HL-60/S4 treated with retinoic acid at 250 ng/mL for 4 days and 3 days (cell line): ENCODE measurements around the gene TBC1D20.

Experiments
- in situ Hi-C: fragments of 300-500 bp; cut with MboI; formaldehyde crosslinking; loops from 2 replicates; pipeline ENCODE4 v1.7.0; 2022; ENCODE audit warnings: low sequenced_read_pairs

TBC1D20 gene

DNA sequence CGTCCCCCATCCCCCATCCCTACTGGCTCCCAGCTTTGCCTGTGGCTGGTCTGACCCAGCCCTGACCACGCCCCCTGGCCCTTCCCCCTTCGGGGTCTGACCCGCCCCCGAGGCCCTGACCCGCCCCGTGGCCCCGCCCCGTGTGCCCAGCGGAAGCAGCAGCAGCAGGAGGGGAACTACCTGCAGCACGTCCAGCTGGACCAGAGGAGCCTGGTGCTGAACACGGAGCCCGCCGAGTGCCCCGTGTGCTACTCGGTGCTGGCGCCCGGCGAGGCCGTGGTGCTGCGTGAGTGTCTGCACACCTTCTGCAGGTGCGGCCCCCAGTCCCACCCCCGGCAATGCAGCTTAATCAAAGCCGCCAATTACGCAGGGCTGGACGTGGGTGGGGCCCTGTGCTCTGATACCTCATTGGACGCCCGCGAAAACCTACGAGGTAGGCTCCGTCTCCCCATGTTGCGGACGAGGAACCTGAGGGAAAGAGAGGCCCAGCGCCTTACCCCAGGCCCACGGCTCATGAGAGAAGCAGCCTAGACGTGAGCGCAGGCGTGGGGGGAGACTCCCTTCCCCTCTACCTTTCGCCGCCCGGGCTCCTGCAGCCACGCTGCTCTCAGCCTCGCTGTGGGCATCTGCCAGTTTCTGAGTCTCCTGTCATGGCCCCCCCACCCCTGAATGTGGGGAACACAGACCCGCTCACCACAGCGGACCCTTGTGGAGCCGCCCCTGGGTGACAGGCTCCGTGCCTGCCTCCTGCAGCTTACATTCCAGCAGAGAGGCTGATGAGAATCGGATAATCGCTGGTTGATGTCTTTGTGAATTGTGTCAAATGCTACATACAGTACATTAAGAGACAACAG, 41.4 kb downstream of the TBC1D20 start:
- in situ Hi-C loops = no loop called here

DNA sequence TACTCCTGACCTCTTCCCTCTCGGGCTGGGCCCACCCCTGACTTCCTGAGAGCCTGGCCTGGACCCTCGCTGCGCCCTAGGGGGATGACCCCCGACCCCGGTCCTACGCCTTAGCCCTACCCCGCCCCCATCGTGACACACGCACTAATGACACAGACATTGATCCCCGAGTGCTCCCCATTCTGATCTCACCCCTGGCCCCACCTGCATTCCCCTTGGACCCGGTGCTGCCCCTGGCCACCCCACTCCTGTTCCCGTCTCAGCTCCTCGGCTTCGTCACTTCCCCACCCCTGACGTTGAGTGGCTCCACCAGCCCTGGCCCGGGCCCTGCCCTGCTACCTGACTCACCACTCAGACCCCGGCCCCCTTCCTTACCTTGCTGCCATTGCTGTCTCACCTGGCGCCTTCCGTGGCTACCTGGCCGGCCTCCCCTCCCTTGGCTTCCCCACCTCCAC, 42.1 kb downstream of the TBC1D20 start:
- in situ Hi-C loops = no loop called here

DNA sequence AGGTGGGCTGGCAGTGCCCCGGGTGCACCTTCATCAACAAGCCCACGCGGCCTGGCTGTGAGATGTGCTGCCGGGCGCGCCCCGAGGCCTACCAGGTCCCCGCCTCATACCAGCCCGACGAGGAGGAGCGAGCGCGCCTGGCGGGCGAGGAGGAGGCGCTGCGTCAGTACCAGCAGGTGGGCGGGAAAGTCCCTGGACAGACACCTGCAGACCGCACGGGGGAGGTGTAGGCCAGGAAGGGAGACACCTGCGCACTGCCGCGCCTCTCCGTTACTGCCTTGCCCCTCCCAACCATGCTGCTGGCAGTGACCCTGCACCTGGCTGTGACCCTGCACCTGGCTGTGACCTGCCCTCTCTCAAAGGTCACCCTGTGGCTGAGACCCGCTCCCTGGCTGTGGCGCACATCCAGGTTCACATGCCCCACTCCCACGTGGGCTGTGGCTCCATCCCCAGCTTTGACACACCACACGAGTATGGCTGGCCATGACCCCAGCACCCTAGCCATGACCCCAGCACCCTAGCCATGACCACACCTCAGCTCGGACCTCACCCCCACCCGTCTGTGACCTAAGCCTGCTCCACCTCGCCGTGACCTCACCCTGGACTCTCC, 42.7 kb downstream of the TBC1D20 start:
- in situ Hi-C loops = no loop called here

DNA sequence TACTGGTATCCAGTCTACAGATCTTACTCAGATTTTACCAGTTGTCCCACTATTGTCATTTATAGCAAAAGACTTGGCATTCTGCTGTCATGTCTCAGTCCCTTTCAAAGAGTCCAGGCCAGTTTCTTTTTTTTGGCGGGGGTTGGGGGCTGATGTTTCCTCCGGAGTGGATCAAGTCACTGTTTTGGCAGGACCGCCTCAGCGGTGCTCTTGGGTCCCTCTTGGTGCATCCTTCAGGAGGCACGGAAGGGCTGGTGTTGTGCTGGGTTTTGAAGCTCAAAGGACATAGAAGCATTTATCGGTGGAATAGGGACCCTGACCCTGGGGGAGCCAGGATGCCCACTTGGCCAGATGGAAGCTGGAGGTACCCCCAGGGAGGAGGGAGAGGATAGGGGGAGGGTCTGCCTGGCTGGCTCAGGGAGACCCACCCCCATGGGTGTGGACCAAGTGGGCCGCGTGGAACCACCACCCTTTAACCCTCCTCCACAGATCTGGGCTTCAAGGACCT, 43.4 kb downstream of the TBC1D20 start:
- in situ Hi-C loops = no loop called here

DNA sequence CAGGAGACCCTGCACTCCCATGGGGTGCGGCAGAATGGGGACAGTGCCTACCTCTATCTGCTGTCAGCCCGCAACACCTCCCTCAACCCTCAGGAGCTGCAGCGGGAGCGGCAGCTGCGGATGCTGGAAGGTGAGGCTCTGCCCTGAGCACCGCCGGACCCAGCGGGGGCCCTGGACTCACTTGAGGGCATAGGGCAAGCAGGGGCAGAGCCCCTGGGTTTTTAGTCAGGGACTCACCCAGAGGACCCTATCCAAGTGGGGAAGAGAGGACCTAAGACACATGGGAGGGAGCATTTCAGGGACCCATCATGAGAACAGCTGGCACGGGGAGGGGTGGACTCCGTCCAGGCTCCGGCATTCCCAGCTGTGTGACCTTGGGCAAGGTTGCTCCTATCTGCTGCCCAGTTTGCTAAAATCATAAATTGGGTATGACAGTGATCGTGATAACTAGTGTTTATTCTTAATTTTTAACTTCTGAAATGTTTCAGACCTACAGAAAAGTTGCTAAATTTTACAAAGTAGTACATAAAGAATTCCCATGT, 44.5 kb downstream of the TBC1D20 start:
- in situ Hi-C loops = no loop called here

DNA sequence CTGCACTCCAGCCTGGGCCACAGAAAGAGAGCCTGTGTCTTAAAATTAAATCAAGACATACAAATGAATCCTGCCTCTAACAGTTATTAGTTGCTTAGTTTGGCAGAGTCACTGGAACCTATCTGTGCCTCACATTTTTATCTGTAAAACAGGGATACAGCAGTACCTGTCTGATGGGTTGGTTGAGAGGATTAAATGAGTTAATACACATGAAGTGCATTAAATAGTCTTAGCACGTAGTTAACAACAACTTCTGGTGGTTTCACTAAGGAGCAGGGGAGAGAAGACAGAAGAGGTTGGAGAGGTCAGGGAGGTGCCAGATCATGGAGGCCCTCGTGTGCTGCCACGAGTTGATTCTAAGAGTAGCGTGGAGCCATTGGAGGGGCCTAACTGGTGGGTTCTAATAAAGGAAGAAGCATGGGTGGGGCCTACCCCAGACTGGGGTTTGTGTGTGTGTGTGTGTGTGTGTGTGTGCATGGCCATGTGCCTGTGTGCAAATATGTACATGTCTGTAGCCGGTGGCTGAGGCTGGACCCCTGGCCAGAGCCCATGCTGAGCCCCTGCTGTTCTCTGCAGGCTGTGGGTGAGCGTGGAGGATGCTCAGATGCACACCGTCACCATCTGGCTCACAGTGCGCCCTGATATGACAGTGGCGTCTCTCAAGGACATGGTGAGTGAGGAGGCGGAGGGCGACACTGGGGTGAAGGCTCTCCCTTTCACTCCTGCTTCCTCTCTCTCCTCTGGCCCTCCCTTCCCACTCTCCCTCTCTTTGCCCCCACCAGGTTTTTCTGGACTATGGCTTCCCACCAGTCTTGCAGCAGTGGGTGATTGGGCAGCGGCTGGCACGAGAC, 45.2 kb downstream of the TBC1D20 start:
- in situ Hi-C loops = no loop called here

DNA sequence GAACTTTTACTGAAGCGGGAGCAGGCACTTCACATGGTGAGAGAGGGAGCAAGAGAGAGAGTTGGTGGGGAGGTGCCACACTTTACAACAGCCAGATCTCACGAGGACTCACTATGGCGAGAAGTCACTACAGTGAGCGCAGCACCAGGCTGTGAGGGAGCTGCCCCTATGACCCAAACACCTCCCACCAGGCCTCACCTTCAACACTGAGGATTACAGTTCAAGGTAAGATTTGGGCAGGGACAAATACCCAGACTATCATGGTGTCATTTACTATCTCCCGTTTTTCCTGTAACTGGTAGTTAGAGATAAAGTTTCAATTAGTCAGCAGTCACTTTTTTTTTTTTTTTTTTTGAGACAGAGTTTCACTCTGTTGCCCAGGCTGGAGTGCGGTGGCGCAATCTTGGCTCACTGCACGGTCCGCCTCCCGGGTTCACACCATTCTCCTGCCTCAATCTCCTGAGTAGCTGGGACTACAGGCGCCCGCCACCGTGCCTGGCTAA, 46.5 kb downstream of the TBC1D20 start:
- in situ Hi-C loops = no loop called here

DNA sequence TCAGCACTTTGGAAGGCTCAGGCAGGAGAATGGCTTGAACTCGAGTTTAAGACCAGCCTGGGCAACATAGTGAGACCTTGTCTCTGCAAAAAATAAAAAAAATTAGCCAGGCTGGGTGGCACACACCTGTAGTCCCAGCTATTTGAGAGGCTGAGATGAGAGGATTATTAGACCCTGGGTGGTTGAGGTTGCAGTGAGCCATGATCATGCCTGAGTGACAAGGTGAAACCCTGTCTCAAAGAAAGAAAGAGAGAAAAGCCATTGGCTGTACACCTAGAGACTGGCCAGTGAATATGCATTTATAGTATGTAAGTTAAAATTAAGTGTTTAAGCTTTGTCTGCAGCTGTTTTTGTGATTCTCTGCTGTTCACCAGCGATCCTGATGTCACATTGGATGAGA, 48.2 kb downstream of the TBC1D20 start:
- in situ Hi-C loops = no loop called here

DNA sequence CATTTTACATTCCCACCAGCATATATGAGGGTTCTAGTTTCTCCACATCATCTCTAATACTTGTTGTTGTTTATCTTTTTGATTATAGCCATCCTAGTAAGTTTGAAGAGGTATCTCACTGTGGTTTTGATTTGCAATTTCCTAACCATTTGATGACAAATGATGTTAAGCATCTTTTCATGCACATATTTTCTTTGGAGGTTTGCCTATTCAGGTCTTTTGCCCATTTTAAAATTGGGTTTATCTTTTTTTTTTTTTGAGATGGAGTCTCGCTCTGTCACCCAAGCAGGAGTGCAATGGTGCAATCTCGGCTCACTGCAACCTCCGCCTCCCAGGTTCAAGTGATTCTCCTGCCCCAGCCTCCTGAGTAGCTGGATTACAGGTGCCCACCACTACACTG, 50.3 kb downstream of the TBC1D20 start:
- in situ Hi-C loops = no loop called here

DNA sequence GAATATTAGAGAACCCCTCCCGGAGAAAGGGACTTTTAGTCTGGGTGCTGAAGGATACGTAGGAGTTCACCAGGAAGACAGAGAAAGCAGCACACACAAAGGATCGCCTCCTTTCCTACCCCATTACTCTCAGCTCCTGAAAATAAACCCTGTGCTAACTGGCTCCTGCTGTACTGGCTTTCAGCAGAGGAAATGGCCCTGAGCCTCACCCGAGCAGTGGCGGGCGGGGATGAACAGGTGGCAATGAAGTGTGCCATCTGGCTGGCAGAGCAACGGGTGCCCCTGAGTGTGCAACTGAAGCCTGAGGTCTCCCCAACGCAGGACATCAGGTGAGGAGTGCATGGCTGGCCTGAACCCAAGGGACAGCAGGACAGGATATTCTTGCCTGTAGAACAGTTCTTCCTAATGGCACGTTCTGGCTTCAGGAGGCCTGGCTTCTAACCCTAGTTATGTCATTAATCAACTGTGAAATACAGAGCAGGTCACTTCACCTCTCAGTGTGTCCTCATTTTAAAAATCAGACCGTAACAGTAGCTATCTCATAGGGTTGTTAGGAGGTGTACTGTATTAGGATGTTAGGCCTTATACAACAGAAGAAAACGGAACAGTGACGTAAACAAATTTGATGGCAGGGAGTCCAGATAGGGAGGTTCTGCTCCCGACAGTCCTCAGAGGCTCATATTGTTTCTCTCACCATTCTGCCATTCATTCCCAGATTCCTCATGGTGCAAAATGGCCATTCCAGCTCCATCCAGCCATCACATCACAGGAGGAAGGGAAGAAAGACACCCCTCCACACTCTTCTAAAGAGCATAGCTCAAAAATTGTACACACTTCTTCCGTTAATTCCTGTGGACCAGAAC, 52.4 kb downstream of the TBC1D20 start:
- in situ Hi-C loops = no loop called here

DNA sequence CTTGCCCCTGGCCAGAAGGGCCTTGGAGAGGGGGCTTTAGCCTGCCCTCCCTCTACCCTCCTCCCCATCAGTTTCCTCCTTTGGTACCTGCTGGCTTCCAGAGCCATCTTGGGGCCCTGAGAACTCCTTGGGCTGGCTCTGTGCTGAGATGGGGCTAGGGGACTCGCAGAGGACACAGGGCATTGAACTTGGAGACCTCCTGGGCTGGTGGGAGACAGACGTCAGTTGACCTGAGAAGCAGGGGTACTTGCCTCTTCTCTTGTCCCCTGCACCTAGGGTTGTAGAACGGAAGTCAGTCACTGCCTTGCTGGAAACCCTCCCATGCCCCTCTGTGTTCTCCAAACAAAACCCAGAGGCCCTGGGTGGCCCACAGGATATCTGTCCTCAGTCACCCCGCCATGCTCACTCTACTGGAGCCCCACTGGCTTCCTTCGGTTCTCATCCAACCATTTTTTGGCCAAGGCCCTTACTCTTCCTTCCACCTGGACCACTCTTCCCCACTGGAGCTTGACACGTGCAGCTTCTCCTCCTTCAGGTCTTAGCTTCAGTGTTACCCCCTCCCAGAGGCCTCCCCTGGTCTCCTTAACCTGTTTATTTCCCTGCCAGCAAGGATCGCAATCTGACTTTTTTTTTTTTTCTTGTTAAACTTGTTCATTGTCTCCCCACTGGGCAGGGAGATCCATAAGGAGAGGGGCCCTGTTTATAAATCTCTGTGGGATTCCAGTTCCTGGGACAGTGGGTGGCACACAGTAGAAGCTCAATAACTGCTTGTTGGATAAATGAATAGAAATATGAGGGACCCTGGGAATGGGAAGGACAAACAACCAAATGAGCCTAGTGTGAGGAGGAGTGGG, 53.3 kb downstream of the TBC1D20 start:
- in situ Hi-C loops = no loop called here

DNA sequence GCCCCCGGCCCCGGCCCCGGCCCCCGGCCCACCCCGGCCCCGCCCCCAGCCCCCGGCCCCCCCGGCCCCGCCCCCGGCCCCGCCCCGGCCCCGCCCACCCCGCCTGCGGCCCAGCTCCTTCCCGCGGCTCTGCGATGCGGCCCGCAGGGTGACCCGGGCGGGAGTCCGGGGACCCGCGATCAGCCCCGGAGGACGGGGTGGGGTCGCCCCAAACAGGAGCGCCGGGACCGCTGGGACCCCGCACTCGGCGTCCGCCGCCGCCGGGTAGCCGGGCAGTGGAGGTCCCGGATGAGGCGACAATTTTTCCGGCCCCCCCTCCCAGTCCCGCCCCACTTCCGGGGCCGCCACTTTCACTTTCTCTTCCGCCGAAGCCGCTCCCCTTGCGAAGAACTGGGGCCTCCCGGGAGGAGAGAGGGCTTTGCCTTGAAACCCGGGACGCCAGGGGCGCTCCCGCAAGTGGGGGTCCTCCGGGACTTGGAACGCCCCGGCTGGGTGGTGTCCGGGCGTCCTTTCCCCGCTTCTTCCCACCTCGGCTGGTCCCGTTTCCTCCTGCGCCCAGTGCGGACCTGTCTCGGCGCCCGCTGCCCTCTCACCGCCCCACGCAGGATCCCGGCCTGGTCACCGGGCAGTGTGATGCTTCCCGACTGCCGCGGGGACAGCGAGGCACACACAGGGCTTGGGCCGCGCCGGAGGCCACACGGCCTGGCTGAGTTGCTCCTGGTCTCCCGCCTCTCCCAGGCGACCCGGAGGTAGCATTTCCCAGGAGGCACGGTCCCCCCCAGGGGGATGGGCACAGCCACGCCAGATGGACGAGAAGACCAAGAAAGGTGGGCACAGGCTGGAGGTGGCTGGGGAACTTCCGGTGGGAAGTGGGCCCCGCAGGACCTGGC, 54.1 kb downstream of the TBC1D20 start, which contains the start of gene RBCK1:
Gene RBCK1, plus strand, starts transcription at position 347 of the 890 bp plus-strand sequence. Its CDS starts 459 bp downstream, at position 806.
- in situ Hi-C loops = no loop called here

DNA sequence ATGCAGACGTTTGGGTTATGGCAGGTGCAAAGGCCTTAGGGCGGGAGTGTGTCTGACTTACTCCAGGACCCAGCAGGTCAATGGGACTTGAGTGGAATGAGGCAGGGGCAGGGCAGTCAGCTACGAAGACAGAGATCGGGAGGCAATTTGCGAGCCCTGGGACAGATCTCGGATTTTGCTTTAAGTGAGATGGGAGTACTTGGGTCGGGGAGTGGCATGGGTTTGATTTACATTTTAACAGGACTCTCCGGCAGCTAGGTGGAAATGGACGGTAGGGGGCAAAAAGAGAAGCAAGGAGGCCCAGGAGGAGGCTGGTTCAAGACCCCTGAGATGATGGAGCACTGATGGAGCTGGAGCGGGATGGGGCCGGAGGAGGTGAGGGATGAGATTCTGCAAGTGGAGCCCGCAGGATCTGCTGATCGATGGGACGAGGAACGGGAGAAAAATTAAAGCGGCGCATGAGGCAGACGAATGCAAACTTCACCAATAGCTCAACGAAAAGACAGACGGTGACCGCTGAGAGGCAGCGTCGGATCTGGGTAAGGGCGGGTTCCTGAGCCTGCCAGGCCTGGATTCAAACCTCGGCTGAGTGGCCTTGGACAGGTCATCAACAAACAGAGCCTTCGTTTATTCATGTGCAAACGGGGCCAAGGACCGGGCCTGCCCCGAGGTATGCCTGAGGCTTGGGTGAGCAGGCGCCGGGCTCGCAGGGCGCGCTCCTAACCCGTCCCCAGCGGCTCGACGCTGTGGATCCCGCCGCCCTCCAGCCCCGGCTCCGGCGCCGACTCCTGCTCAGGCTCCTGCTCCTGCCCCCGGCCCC, 55.0 kb downstream of the TBC1D20 start:
- in situ Hi-C loops = no loop called here

DNA sequence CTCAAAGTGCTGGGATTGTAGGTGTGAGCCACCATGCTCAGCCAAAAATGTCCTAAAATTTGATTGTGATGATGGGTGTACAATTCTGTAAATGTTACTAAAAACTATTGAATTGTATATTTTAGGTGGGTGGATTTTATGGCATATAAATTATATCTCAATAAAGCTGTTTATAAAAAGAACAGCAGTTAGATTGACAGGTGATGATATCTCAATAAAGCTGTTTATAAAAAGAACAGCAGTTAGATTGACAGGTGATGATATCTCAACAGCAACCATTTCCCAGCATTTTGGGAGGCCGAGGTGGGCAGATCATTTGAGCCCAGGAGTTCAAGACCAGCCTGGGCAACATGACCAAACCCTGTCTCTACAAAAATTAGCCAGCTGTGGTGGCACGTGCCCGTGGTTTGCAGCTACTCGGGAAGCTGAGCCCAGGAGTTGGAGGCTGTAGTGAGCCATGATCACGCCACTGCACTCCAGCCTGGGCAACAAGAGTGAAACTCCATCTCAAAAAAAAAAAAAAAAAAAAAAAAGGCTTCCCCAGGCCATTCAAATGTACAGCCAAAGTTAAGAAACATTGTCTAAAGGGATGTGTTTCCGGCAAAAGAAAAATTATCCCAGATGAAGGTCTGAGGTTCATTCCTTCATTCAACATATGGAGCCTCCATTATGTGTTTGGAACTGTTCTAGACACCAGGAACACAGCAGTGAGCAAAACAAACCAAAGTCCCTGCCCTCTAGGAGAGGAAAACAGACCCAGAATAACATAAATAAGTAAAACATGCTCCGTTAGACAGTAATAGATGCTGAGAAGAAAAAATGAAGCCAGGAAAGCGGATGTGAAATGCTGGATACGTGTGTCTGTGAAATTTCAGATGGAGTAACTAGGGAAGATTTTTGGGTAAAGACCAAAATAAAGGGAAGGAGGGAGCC, 55.9 kb downstream of the TBC1D20 start:
- in situ Hi-C loops = no loop called here

DNA sequence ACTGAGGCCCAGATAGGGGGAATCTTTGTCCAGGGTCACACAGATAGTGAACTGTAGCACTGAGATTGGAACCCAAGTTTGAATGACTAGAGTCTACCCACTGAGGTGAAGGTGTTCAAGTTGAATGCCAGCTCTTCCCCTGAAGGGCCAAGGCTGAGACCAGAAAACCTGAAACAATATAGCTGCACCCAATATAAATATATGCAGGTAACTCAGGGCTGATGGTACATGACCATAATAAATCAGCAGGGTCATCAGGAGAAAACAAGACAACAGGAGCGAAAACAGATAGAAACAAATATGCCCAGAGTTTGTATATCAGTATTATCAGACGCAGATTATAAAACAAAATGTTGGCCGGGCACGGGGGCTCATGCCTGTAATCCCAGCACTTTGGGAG, 58.2 kb downstream of the TBC1D20 start:
- in situ Hi-C loops = no loop called here

DNA sequence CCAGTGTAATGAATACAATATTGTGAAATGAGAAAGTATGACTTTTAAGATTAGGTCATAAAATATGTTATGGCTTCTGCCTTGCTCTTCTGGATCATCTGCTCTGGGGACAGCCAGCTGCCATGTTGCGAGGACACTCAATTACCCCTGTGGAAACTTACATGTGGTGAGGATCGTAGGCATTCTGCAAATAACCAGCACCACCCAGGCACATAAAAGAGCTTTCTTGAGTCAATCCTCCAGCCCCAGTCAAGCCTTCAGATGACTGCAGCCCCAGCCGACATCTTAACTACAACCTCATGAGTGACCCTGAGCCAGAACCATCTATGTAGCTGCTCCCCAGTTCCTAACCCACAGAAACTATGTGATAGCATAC, 58.8 kb downstream of the TBC1D20 start:
- in situ Hi-C loops = no loop called here
